ENCODE measurements around the gene KANK3.

Gene KANK3

GRCh38 chr19:8310342-8311055, 32.6 kb downstream of the KANK3 start:
- Histone ChIP-seq H3K9me3 (ENCODE audit: control insufficient read depth, low read length) (no peaks in the 10 kb centered on the region), H4K91ac (ENCODE audit: low read length) (no peak overlapping the region), H3K4me2 (ENCODE audit: low read length, poor library complexity, severe bottlenecking) (no peak overlapping the region), H2BK15ac (ENCODE audit: low read depth, poor library complexity, severe bottlenecking) (no peak overlapping the region), H3K18ac (ENCODE audit: low read depth in 1 of 2, low read length in 2 of 2) (no peak overlapping the region), H2BK5ac (ENCODE audit: low read depth, low read length, poor library complexity, severe bottlenecking) (no peak overlapping the region), H2AFZ (ENCODE audit: low read depth, low read length) (no peak overlapping the region), H3K4ac (ENCODE audit: low read depth in 1 of 2, low read length in 2 of 2) (no peak overlapping the region), H3K4me3 (ENCODE audit: insufficient read depth in 1 of 2, low read depth in 1 of 2, low read length in 2 of 2) (no peak overlapping the region), H2BK120ac (ENCODE audit: low read depth, low read length) (no peak overlapping the region), H3K27ac (ENCODE audit: low read length, poor library complexity, severe bottlenecking) (no peak overlapping the region), H3K14ac (ENCODE audit: low read length in 2 of 2) (no peak overlapping the region), H2AK5ac (ENCODE audit: low read length, severe bottlenecking) (no peak overlapping the region), H2BK12ac (ENCODE audit: low read length in 2 of 2) (no peak overlapping the region), H4K8ac (ENCODE audit: low read length) (no peak overlapping the region), H3K4me1 (ENCODE audit: control insufficient read depth, insufficient read depth, low read depth, low read length) (peaks cover 19% of the 10 kb centered on the region), H3K9ac (ENCODE audit: low read length) (no peak overlapping the region), H3K79me1 (replicated peaks; ENCODE audit: low read length, poor library complexity, severe bottlenecking) (peaks cover 15% of the 10 kb centered on the region), H3K36me3 (ENCODE audit: control insufficient read depth in 1 of 2, insufficient read depth in 2 of 2, low read depth in 1 of 2, low read length in 2 of 2) (peaks cover 56 to 63% of the 10 kb centered on the region in 2 experiments), H3K27me3 (ENCODE audit: control insufficient read depth in 1 of 2, insufficient read depth in 1 of 2, low read length in 2 of 2) (no peaks in the 10 kb centered on the region), H3K23ac (ENCODE audit: low read length in 2 of 2) (no peak overlapping the region)
- no peak for DNase-seq
- WGBS = 99% methylated on average over 17 of the region's 17 CpGs

- Histone ChIP-seq H3K9me3 (ENCODE audit: control insufficient read depth, low read length) (no peaks in the 10 kb centered on the region), H3K27me3 (ENCODE audit: control insufficient read depth in 1 of 2, insufficient read depth in 1 of 2, low read length in 2 of 2) (no peaks in the 10 kb centered on the region), H3K4ac (ENCODE audit: low read depth in 1 of 2, low read length in 2 of 2) (no peak overlapping the region), H2BK15ac (ENCODE audit: low read depth, poor library complexity, severe bottlenecking) (no peak overlapping the region), H3K23ac (ENCODE audit: low read length in 2 of 2) (no peak overlapping the region), H3K4me3 (ENCODE audit: insufficient read depth in 1 of 2, low read depth in 1 of 2, low read length in 2 of 2) (peak overlapping the region in 1 of 2 experiments; percentile 82), H3K4me2 (ENCODE audit: low read length, poor library complexity, severe bottlenecking) (peak overlapping the region; percentile 79), H2BK12ac (ENCODE audit: low read length in 2 of 2) (no peak overlapping the region), H4K8ac (ENCODE audit: low read length) (no peak overlapping the region), H3K9ac (ENCODE audit: low read length) (peak overlapping the region; percentile 69), H2BK5ac (ENCODE audit: low read depth, low read length, poor library complexity, severe bottlenecking) (no peak overlapping the region), H3K14ac (ENCODE audit: low read length in 2 of 2) (no peak overlapping the region), H4K91ac (ENCODE audit: low read length) (no peak overlapping the region), H3K79me1 (replicated peaks; ENCODE audit: low read length, poor library complexity, severe bottlenecking) (peaks cover 14% of the 10 kb centered on the region), H2BK120ac (ENCODE audit: low read depth, low read length) (no peak overlapping the region), H3K27ac (ENCODE audit: low read length, poor library complexity, severe bottlenecking) (no peak overlapping the region), H2AK5ac (ENCODE audit: low read length, severe bottlenecking) (no peak overlapping the region), H3K18ac (ENCODE audit: low read depth in 1 of 2, low read length in 2 of 2) (no peak overlapping the region), H3K4me1 (ENCODE audit: control insufficient read depth, insufficient read depth, low read depth, low read length) (peaks cover 19% of the 10 kb centered on the region), H2AFZ (ENCODE audit: low read depth, low read length) (no peak overlapping the region), H3K36me3 (ENCODE audit: control insufficient read depth in 1 of 2, insufficient read depth in 2 of 2, low read depth in 1 of 2, low read length in 2 of 2) (peaks cover 40 to 59% of the 10 kb centered on the region in 2 experiments)
- 82% methylated on average over 14 of the region's 17 CpGs for WGBS
- no peak for DNase-seq
These were observed 34.2 kb downstream of the KANK3 start for GRCh38 chr19:8308891-8309291.

GRCh38 chr19:8307965-8308866, 34.8 kb downstream of the KANK3 start, which contains the start of gene CD320:
Gene CD320, minus strand, starts transcription at chr19:8308358. Its CDS starts 68 bp downstream, at chr19:8308290.
- Histone ChIP-seq H4K91ac (ENCODE audit: low read length) (no peak within 1 kb of the TSS), H2BK5ac (ENCODE audit: low read depth, low read length, poor library complexity, severe bottlenecking) (no peak within 1 kb of the TSS), H3K36me3 (ENCODE audit: control insufficient read depth in 1 of 2, insufficient read depth in 2 of 2, low read depth in 1 of 2, low read length in 2 of 2) (peaks cover 33 to 61% of the 10 kb centered on the region in 2 experiments), H3K18ac (ENCODE audit: low read depth in 1 of 2, low read length in 2 of 2) (peak within 1 kb of the TSS in 1 of 2 experiments; percentile 49), H2AK5ac (ENCODE audit: low read length, severe bottlenecking) (no peak within 1 kb of the TSS), H3K4me1 (ENCODE audit: control insufficient read depth, insufficient read depth, low read depth, low read length) (peaks cover 21% of the 10 kb centered on the region), H3K4me2 (ENCODE audit: low read length, poor library complexity, severe bottlenecking) (peak within 1 kb of the TSS; percentile 79), H3K79me1 (replicated peaks; ENCODE audit: low read length, poor library complexity, severe bottlenecking) (peaks cover 14% of the 10 kb centered on the region), H3K14ac (ENCODE audit: low read length in 2 of 2) (peak within 1 kb of the TSS in 1 of 2 experiments; percentile 29), H2BK120ac (ENCODE audit: low read depth, low read length) (no peak within 1 kb of the TSS), H3K4me3 (ENCODE audit: insufficient read depth in 1 of 2, low read depth in 1 of 2, low read length in 2 of 2) (peak within 1 kb of the TSS; percentile 65 to 82), H2BK15ac (ENCODE audit: low read depth, poor library complexity, severe bottlenecking) (no peak within 1 kb of the TSS), H3K23ac (ENCODE audit: low read length in 2 of 2) (peak within 1 kb of the TSS in 1 of 2 experiments; percentile 20), H3K9me3 (ENCODE audit: control insufficient read depth, low read length) (no peaks in the 10 kb centered on the region), H3K4ac (ENCODE audit: low read depth in 1 of 2, low read length in 2 of 2) (peak within 1 kb of the TSS in 1 of 2 experiments; percentile 27), H3K9ac (ENCODE audit: low read length) (peak within 1 kb of the TSS; percentile 69), H3K27ac (ENCODE audit: low read length, poor library complexity, severe bottlenecking) (no peak within 1 kb of the TSS), H2AFZ (ENCODE audit: low read depth, low read length) (peak within 1 kb of the TSS; percentile 74), H2BK12ac (ENCODE audit: low read length in 2 of 2) (no peak within 1 kb of the TSS), H4K8ac (ENCODE audit: low read length) (peak within 1 kb of the TSS; percentile 42), H3K27me3 (ENCODE audit: control insufficient read depth in 1 of 2, insufficient read depth in 1 of 2, low read length in 2 of 2) (no peaks in the 10 kb centered on the region)
- peak; percentile 92 for DNase-seq
- under 1% methylated on average over 48 of the region's 63 CpGs for WGBS

Data from mesenchymal stem cell (in vitro differentiated cells and primary cell).